Skeletal muscle cell (primary cell): ENCODE data around the gene ITGBL1.

Experiments used
- DNase-seq: peaks from one replicate; pipeline ENCODE4 v3.0.0-alpha.2; 2010; ENCODE audit warnings: low read depth
- H3K4me3 ChIP-seq: 2 replicates; pipeline ENCODE4 v1.5.1; 2011; ENCODE audit warnings: low read depth, mild to moderate bottlenecking, control low read depth, low read length, moderate library complexity

The ITGBL1 gene

DNA sequence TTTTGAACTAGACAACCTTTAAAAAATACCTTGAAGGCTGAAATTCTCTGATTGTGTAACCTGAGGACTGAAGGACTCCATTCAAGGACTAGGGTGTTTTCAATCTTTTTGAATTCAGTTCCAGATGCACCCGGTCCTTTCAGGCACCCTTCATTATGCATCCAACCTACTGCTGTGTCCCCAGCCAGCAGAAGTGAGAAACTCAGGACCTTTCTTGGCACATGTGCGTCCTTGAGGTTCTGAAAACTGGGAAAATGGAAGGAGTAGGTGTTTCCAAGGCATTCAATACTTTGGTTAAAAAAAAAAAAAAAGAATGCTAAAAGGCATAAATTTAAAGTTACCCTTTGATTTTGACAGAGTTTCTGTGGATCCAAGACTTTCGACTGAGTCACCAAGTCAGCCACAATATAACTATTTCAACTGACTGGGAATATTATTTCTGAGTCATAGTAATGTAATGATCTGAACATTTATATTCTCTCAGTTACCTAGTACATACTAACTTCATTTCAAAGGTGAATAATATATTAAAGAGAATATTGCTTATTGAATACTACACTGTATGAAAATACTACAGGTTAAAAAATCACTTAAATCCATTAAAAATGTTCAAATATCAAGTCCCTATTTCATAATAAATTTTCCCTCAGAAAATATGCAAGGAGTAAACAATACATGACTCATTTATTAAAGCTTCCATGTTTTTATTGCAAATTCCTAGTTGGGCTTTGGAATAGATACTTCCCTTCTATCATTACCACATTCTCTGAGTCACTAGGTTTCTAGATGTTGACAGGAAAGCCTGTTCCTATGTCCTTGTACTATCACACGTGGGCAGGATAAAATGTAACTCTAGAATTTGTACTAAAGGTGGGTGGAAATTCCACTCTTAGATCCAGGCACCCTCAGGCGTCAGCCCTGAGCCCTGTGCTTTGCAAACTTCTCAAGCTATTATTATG, 2.4 kb upstream of the ITGBL1 start:
- no peak overlapping the region for H3K4me3 ChIP-seq
- DNase-seq: peak; percentile 73

DNA sequence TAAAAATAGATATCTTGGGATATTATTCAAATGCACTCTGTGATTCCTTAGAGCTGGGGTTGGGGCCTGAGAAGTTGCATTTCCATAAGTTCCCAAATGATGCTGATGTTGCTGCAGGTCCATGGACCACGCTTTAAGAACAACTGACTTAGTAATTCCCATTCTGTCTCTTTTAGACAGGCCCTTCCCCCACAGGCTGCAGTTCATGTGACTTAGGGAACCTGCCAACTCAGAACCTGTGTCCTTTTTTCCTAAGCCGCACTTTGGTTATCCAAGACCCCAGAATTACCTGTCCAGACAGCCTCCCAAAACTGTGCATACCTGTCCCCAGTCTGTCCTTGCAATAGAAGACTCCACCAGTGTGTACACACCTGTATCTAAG, 1.7 kb upstream of the ITGBL1 start:
- DNase-seq: no peak
- H3K4me3 ChIP-seq: no peak overlapping the region

DNA sequence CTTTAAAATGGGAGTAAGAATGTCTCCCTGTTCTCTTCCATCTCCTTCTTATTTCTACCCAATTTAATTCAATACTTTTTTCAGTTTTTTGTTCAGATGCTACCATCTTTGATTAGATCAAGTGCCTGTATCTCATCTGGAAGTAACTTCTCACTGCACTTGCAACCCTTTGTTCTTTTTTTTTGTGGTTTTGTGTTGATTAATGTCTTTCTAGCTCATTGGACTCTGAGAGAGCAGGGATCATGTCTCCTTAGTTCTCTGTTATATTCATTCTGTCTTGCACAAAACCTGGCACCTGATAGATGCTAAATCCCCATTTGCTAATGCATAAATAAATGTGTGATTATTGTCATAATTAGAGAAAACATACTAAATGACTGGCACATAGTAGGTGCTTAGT, 834 bp upstream of the ITGBL1 start:
- no peak overlapping the region for H3K4me3 ChIP-seq
- DNase-seq: no peak

DNA sequence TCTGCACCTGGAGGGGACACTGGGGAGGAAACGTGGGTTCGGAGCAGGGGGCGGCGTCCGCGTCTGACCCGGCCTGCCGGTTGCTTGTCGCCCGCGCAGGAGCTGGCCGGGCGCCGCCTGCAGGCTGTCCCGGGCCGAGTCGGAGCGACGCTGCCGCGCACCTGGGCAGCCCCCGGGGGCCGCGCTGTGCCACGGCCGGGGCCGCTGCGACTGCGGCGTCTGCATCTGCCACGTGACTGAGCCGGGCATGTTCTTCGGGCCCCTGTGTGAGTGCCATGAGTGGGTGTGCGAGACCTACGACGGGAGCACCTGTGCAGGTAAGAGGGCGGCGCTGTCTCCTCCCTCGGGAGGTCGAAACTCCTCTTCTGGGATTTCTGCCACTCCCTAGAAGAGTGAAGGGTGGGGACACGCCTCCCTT, 1.3 kb downstream of the ITGBL1 start:
- peak overlapping the region; percentile 58 for H3K4me3 ChIP-seq
- no peak for DNase-seq

DNA sequence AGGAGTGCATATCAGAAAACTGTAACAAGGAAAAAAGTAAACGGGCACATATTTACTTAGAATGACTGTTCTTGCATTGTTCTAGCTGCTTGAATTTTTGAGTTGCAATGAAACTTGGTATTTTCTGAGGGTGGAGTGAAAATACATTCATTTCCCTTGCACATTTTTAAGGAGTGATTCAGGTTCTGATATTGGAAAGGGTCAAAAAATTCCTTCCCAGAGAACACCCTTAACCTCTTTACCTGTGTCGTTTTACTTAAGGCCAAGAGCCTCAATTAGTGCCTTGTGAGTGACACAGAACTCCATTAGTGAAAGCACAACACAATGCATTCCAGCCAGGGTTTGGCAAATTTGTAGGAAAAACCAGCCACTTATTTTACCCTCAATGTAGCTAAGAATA, 2.3 kb downstream of the ITGBL1 start:
- no peak for DNase-seq
- H3K4me3 ChIP-seq: no peak overlapping the region

DNA sequence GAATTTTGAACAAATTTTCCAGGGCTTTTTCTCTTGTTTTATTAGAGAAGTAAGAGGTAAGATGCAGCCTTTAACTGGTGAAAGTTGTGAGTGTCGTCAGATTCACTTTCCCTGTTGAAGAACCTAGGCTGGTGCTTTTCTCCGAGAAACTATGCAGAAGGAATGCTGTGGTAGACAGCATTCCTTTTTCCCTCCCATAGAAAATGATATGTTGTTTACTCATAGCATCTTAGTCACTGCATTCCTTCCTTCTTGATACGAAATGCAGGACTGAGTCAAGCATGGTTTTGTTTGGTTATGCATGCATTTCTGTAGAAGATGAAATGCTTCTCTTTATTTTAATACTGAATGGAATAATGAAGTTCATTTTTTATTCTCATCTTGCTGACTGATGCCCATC, 3.4 kb downstream of the ITGBL1 start:
- no peak overlapping the region for H3K4me3 ChIP-seq
- DNase-seq: peak; percentile 73

DNA sequence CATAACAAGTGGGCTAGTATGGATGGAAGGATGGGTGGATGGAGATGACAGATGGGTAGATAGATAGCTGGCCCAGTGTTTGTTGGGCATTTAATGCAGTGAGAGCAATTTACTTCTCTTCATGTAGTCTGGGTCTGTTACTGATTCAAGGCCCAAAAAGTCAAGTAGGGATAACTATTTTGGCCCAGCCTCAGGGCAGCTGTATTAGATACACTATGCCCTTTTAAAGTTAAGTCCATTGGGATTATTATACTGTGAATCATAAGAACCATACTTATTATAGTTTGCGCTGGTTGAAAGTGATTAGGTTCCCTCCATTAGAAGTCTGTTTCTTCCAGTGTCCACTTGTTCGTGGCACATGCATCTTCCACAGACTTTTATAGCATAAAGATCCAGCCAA, 4.7 kb downstream of the ITGBL1 start:
- no peak overlapping the region for H3K4me3 ChIP-seq
- no peak for DNase-seq

DNA sequence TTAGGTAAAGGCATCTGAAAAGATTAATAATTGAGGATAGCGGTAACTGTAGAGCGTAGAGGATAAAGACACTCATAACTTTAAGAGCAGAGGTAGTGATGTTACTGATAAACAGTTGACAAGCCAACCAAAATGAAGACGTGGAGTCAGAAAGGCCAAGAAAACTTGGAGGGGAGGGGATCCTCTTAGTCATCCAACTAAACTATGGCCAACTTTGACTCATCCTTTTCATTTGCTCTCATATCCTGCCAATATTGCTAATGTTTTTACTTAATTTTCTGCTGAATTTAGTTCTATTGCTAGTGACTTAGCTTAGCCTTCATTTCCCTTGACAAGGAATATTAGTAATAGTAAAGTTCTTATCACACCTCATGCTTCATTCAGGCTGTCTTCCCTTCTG, 13.4 kb downstream of the ITGBL1 start:
- no peak overlapping the region for H3K4me3 ChIP-seq
- no peak for DNase-seq

DNA sequence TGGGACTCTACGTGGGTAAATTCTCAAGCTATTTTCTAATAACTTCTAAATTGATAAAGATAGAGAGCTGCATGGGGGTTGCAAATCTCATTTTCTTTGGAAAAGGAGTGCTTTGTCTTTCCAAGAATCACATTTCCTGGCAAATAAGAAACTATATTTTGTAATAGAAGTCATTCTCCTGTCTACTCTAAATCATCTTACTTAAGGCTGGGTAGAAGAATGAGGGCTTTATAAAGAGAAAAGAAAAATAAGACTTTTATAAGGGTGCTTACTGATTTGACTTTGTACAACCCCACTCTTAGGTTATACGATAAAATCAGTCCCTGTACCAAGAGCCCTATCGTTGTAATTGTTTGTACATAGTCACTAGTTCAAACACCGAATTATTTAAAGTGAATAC, 14.9 kb downstream of the ITGBL1 start:
- DNase-seq: no peak
- H3K4me3 ChIP-seq: no peak overlapping the region

DNA sequence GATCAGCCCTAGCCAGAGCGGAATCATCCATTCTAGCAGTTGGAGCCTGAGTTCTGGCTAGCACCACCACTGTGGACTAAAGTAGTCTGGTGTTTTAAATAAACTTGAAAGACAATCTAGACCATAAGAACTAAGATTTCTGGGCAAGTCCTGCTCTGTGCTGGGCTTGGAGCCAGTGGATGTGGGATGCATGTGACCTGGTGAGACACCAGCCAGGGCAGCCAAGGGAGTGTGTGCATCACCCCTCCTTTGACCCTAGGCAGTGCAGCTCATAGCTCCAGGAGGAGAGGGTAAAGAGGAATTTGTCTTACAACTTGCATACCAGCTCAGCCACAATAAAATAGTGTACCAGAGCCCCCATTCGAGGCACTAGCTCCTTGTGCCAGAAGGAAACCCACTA, 21.0 kb downstream of the ITGBL1 start:
- H3K4me3 ChIP-seq: no peak overlapping the region
- peak; percentile 78 for DNase-seq

DNA sequence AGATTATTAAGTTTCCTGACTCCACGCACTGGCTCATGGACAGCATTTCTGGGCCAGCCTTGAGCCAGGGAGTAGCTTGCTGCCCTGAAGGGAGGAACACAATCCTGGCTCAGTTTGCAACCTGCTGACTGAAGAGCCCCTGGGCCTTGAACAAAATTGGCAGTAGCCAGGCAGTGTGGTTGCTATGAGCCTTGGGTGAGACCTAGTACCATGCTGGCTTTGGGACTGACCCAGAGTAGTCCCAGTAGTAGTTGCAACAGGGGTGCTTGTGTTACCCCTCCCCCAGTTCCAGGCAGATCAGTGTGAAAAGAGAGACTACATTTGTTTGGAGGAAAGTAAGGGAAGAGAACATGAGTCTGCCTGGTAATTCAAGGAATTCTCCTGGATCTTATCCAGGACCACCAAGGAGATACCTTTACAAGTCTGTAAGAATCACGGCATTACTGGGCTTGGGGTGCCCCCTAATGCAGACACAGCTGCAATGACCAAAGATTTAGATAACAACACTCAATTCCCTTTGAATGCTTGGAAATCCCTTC, 22.0 kb downstream of the ITGBL1 start:
- DNase-seq: peak; percentile 67
- no peak overlapping the region for H3K4me3 ChIP-seq

DNA sequence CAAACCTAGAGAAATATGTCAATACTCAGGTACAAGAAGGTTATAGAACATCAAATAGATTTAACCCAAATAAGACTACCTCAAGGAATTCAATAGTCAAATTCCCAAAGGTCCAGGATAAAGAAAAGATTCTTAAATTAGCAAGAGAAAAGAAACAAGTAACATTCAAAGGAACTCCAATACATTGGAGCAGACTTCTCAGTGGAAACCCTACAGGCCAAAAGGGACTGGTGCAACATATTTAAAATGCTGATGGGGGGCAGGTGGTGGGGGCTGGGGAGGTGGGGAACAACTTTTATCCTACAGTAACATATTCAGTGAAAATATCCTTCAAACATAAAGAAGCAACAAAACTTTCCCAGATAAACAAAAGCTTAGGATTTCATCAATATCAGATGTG, 23.1 kb downstream of the ITGBL1 start:
- H3K4me3 ChIP-seq: no peak overlapping the region
- no peak for DNase-seq

DNA sequence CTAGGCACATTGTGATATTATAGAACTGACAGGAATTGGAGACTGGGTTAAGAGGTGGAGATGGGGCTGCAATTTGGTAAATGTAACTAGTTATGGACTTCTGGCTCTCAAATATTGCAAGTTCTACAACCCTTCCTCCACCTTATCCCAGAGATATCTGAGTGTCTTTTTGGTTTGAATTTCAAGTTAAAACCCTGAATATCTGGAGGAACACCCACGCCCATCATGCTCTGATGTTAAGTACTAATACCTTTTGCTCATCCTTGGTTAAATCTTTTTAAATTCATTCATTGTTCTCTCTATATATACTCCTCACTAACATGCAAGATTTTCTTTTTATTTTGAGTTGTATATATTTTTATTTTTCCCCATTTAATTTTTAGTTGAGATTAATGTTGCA, 28.9 kb downstream of the ITGBL1 start:
- H3K4me3 ChIP-seq: no peak overlapping the region
- no peak for DNase-seq

DNA sequence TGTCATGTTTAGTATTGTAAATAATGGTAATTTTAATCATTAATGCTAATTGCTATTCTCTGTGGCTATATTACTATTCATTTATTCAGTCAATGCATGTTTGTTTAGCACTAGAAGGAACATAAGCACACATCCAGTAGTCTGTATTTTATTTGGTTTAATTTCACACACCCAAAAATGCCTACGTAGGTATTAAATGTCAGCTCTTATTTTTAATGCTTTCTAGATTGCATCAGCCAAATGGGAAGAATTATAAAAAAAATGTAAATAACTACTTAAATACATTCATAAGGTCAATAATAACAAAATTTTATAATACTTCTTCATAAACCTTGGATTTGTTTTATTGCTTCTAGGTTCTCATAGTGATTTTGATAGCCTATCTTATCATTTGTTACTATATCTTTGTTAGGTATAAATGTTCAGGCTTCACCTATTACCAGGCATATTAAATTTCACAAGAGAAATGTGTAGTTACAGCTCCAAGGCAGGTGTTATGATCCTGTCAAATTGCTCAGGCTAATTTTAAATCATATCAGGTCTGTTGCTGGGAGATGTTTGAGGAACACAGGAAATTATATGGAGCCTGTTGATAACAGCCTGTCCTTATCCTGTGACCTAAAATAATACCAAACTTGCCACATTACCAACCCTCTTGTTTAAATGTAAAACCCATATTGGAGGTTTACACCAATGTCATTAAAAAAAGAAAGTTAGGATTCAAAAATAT, 34.4 kb downstream of the ITGBL1 start:
- no peak for DNase-seq
- H3K4me3 ChIP-seq: no peak overlapping the region

DNA sequence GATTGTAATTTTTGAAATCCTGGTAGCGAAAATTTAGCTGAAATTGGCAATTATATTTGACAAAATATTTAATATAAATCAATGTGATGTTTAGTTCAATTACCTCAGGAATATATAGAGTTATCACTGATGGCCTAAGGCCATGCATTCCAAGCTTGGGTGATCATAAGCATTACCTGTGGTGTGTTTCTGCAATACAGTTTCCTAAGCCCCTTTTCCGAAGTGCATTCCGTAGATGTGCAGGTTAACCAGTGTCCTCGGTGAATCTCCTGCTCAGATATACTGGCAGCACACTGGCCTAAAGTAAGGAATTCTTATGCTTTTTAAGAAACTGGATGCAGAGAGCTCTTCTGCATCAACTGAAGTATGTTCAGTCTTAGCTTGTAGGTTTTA, 35.0 kb downstream of the ITGBL1 start:
- DNase-seq: no peak
- no peak overlapping the region for H3K4me3 ChIP-seq

DNA sequence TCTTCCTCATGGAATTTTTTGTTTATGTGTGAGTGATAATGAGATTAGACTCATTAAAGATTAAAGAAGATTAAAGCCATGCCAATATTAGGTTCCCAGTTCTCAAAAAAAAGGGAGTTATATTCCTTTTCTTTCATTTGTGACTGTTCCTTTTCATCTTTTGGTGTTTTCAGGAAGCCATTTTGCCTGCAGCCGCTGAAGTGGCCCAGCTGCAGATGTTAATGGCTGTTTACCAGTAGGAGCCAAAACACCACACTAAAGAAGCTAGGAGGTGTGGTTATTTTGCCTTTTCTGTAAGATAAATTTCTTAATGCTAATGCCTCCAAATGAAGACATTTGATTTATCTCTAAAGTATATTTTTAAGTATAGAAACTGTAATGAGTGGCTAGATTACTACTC, 36.3 kb downstream of the ITGBL1 start:
- no peak for DNase-seq
- no peak overlapping the region for H3K4me3 ChIP-seq

DNA sequence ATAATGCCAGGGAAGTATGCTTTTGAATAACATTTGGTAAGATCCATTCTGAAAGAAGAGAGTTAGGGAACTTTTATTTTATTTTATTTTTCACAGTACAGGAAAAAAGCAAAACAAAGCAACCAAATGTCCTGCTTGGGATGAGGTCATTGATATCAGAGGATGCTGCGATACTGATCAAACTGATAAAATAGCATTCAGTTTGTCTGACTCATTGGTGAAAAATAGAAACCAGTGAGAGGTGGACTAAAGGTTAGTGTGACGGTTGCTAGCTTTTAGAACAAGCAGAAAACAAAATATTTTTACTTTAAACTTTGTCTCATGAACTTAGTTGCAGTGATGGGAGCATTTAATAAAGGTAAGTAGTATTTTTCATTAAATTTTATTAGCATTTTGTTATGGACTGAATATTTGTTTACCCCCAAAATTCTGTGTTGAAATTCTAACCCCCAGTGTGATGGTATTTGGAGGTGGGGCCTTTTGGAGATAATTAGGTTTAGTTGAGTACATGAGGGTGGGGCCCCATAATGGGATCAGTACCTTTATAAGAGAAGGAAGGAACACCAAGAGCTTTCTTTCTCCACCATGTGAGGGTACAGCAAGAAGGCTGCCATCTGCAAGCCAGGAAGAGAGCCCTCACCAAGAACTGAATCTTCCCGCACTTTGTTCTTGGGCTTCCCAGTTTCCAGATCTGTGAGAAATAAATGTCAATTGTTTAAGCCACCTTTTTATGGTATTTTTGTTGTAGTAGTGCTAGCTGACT, 37.3 kb downstream of the ITGBL1 start:
- H3K4me3 ChIP-seq: no peak overlapping the region
- DNase-seq: no peak

DNA sequence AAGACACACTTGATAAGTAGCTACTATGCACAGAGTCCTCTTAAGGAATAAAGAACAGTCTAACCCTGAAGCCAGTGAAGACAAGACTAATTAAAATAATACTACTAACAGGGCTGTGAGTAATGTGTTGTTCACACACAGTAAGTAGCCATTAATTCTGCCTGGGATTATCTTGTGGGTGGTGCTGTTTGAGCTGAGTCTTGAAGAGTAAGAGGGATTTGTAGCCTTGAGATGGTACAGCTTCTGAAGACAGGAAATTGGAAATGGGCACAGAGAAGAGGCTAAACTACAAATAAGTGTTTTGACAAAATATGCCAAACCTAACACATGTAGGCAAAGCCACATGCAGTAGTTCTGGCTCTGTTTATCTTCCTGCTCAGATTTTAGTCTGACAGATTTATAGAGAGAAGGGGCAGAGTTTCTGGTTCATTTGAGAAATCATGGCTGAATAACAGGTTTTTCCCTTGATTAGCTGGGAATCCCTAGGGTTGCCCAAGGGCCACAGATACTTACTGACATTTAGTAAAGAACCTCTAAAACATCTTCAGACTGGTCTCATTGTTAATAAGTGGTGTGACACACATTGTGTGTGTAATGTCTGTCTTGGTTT, 38.0 kb downstream of the ITGBL1 start:
- H3K4me3 ChIP-seq: no peak overlapping the region
- no peak for DNase-seq

DNA sequence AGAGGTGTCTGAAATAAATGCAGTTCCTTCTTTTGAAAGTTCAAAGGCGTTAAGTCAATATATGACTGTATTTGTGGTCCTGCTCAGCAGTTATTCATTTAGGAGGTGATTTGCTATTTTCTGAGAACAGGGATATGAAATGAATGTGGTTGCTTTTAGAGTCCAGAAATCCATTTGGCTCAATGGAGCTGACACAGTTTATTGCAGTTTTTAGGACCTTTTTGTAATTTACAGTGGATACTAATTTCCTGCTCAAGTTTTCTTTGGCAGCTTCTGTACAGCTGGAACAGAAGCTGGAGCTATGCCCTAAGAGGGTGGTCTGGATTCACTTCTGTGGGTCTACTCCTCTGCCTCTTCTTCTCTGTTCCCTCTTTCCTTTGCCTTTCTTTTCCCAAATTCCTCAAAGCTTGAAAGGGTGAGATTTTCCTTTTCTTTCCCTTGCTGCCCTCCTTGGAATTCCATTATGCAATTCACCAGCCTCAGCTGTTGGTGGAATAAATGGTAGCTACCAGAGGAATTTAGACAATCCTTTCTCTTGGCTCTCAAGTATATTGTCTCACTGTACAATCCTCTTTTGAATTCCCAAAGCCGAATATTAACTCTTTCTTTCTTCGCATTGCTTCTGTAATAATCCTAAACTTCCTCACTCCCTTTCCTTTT, 39.9 kb downstream of the ITGBL1 start:
- no peak overlapping the region for H3K4me3 ChIP-seq
- DNase-seq: no peak
